GM18519 (cell line): ENCODE data around the gene CPM.

Experiments
- ATAC-seq: cut with Tn5 transposase; IDR thresholded peaks from one replicate; pipeline ENCODE4 v1.9.1; 2021; ENCODE audit warnings: mild to moderate bottlenecking, moderate library complexity; ENCODE audit not compliant: unreplicated experiment, low FRiP score

Gene CPM

GRCh38 chr12:68957273-68957672, 24.3 kb upstream of the CPM start:
- ATAC-seq: no peak

- no peak for ATAC-seq
Observed at GRCh38 chr12:68956466-68956865, 23.5 kb upstream of the CPM start.

GRCh38 chr12:68954811-68955210, 21.8 kb upstream of the CPM start:
- ATAC-seq: no peak

- ATAC-seq: no peak
Observed at GRCh38 chr12:68953536-68953935, 20.6 kb upstream of the CPM start.

- ATAC-seq: no peak
Observed at GRCh38 chr12:68951652-68952051, 18.7 kb upstream of the CPM start.

- no peak for ATAC-seq
Observed at GRCh38 chr12:68950511-68950910, 17.5 kb upstream of the CPM start.

GRCh38 chr12:68945255-68945654, 12.3 kb upstream of the CPM start:
- ATAC-seq: no peak

GRCh38 chr12:68944296-68945076, 11.5 kb upstream of the CPM start:
- ATAC-seq: no peak

- no peak for ATAC-seq
Observed at GRCh38 chr12:68943848-68944247, 10.9 kb upstream of the CPM start.

- no peak for ATAC-seq
Observed at GRCh38 chr12:68940731-68941130, 7.8 kb upstream of the CPM start.

GRCh38 chr12:68939505-68939904, 6.5 kb upstream of the CPM start:
- ATAC-seq: no peak

GRCh38 chr12:68934392-68934791, 1.4 kb upstream of the CPM start:
- ATAC-seq: no peak

GRCh38 chr12:68932128-68932960, 627 bp downstream of the CPM start:
- peak; percentile 30 for ATAC-seq

- ATAC-seq: no peak
Observed at GRCh38 chr12:68930178-68930577, 2.8 kb downstream of the CPM start.

GRCh38 chr12:68924546-68924945, 8.4 kb downstream of the CPM start:
- no peak for ATAC-seq

GRCh38 chr12:68919581-68920239, 13.3 kb downstream of the CPM start:
- no peak for ATAC-seq

GRCh38 chr12:68918960-68919359, 14.0 kb downstream of the CPM start:
- no peak for ATAC-seq

- no peak for ATAC-seq
Observed at GRCh38 chr12:68915055-68915454, 17.9 kb downstream of the CPM start.

GRCh38 chr12:68913682-68914081, 19.3 kb downstream of the CPM start:
- no peak for ATAC-seq

GRCh38 chr12:68912916-68913315, 20.1 kb downstream of the CPM start:
- ATAC-seq: no peak

- no peak for ATAC-seq
Observed at GRCh38 chr12:68911197-68911718, 21.7 kb downstream of the CPM start.
